Measurements from ENCODE around the gene SGPP1. TPM values are rescaled to one million over a fixed set of nuclear protein-coding genes. Genes with fewer than 3 reads are reported as not detected.

The SGPP1 gene
- total and polyA plus RNA-seq, 2 donors (not counting 1 experiment from before 2014, with no cell fraction given): 13.8 to 46.4 TPM

GRCh38 chr14:63672417-63673180, 55.3 kb downstream of the SGPP1 start:
- Mint-ChIP-seq H3K4me3 (no peak overlapping the region), H3K9me3 (ENCODE audit: insufficient read depth) (no peaks in the 10 kb centered on the region), H3K4me1 (no peaks in the 10 kb centered on the region), H3K27me3 (no peaks in the 10 kb centered on the region), H3K27ac (no peak overlapping the region)
- Histone ChIP-seq H3K4me3 (ENCODE audit: control extremely low read depth in 1 of 5, extremely low read depth in 1 of 5, insufficient read depth in 1 of 5, low read depth in 2 of 5, low read length in 4 of 5) (no peak overlapping the region), H4K20me1 (ENCODE audit: control insufficient read depth, insufficient read depth, low read length, poor library complexity, severe bottlenecking) (no peaks in the 10 kb centered on the region), H3K4me1 (ENCODE audit: control insufficient read depth in 2 of 2, insufficient read depth in 2 of 2, low read length in 2 of 2) (no peaks in the 10 kb centered on the region), H3K36me3 (replicated peaks in 1 of 2; ENCODE audit: control extremely low read depth in 1 of 2, control insufficient read depth in 1 of 2, extremely low read depth in 1 of 2, insufficient read depth in 2 of 2, low read length in 1 of 2) (peaks cover 0 to 10% of the 10 kb centered on the region in 2 experiments), H3K9me3 (ENCODE audit: control extremely low read depth in 1 of 3, control insufficient read depth in 2 of 3, insufficient read depth in 1 of 3, low read length in 2 of 3) (no peaks in the 10 kb centered on the region), H3K9ac (ENCODE audit: low read length) (no peak overlapping the region), H3K79me2 (ENCODE audit: control insufficient read depth, insufficient read depth, low read length) (no peaks in the 10 kb centered on the region), H2AFZ (ENCODE audit: insufficient read depth, low read depth, low read length, poor library complexity, severe bottlenecking) (no peak overlapping the region), H3K4me2 (replicated peaks; ENCODE audit: low read depth, low read length, poor library complexity, severe bottlenecking) (no peak overlapping the region), H3K27me3 (replicated peaks in 1 of 4; ENCODE audit: control extremely low read depth in 1 of 4, control insufficient read depth in 3 of 4, insufficient read depth in 4 of 4, low read length in 3 of 4) (no peaks in the 10 kb centered on the region), H3K27ac (ENCODE audit: low read length in 2 of 2) (no peak overlapping the region)
- DNase-seq (no peak), ATAC-seq (ENCODE audit: low read depth) (no peak)
- 84% methylated on average over 4 of the region's 7 CpGs for WGBS (ENCODE audit: insufficient coverage)
- CTCF ChIA-PET: no interaction called here
- TF ChIP-seq, protein P1, sequence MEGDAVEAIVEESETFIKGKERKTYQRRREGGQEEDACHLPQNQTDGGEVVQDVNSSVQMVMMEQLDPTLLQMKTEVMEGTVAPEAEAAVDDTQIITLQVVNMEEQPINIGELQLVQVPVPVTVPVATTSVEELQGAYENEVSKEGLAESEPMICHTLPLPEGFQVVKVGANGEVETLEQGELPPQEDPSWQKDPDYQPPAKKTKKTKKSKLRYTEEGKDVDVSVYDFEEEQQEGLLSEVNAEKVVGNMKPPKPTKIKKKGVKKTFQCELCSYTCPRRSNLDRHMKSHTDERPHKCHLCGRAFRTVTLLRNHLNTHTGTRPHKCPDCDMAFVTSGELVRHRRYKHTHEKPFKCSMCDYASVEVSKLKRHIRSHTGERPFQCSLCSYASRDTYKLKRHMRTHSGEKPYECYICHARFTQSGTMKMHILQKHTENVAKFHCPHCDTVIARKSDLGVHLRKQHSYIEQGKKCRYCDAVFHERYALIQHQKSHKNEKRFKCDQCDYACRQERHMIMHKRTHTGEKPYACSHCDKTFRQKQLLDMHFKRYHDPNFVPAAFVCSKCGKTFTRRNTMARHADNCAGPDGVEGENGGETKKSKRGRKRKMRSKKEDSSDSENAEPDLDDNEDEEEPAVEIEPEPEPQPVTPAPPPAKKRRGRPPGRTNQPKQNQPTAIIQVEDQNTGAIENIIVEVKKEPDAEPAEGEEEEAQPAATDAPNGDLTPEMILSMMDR (IDR thresholded peaks at IDR 0.05): no peak
- no peak for TF ChIP-seq EZH2 (IDR thresholded peaks at IDR 0.05; ENCODE audit: borderline replicate concordance, insufficient read depth, low read depth, low read length, poor library complexity, severe bottlenecking)
- POLR2A ChIA-PET: no interaction called here
- intact Hi-C loops (cut with micrococcal nuclease): no loop called here

DNA sequence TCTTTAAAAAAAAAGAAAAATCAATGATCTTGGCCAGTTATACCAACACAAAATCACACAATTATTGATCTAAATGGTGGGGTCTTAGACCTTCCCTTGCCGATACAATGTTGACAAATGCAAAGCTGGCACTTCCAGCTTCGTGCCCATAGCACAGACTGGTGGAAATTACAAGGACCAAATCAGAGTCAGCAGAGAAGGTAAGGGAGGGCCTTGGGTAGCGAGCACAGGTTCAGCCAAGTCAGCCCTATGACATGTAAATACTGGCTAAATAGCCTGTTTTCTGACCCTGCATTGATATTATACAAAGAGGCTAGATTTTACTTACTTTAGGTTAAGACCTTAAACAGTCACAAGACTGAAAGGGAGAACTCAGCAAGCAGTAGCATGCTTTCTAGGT, 55.9 kb downstream of the SGPP1 start:
- no peaks in the 10 kb centered on the region for H3K9me3 ChIP-seq (ENCODE audit: control extremely low read depth in 1 of 3, control insufficient read depth in 2 of 3, insufficient read depth in 1 of 3, low read length in 2 of 3)
- Mint-ChIP-seq H3K4me3 (no peak overlapping the region), H3K27me3 (no peaks in the 10 kb centered on the region), H3K9me3 (ENCODE audit: insufficient read depth) (no peaks in the 10 kb centered on the region), H3K4me1 (no peaks in the 10 kb centered on the region), H3K27ac (no peak overlapping the region)
- peaks cover 0 to 5% of the 10 kb centered on the region in 2 experiments for H3K36me3 ChIP-seq (replicated peaks in 1 of 2; ENCODE audit: control extremely low read depth in 1 of 2, control insufficient read depth in 1 of 2, extremely low read depth in 1 of 2, insufficient read depth in 2 of 2, low read length in 1 of 2)
- no peak overlapping the region for H3K4me3 ChIP-seq (ENCODE audit: control extremely low read depth in 1 of 5, extremely low read depth in 1 of 5, insufficient read depth in 1 of 5, low read depth in 2 of 5, low read length in 4 of 5)
- POLR2A ChIA-PET: no interaction called here
- WGBS (ENCODE audit: insufficient coverage): 100% methylated on average over 2 of the region's 3 CpGs
- no peaks in the 10 kb centered on the region for H3K27me3 ChIP-seq (replicated peaks in 1 of 4; ENCODE audit: control extremely low read depth in 1 of 4, control insufficient read depth in 3 of 4, insufficient read depth in 4 of 4, low read length in 3 of 4)
- DNase-seq (no peak), ATAC-seq (ENCODE audit: low read depth) (no peak)
- H3K4me1 ChIP-seq (ENCODE audit: control insufficient read depth in 2 of 2, insufficient read depth in 2 of 2, low read length in 2 of 2): no peaks in the 10 kb centered on the region
- CTCF ChIA-PET: interaction anchor here (0.6 kb wide), 1 partner anchor 36 kb away, joined by 4 read pairs; no protein-coding TSS in a partner anchor
- H4K20me1 ChIP-seq (ENCODE audit: control insufficient read depth, insufficient read depth, low read length, poor library complexity, severe bottlenecking): no peaks in the 10 kb centered on the region
- no peak for TF ChIP-seq EZH2 (IDR thresholded peaks at IDR 0.05; ENCODE audit: borderline replicate concordance, insufficient read depth, low read depth, low read length, poor library complexity, severe bottlenecking)
- TF ChIP-seq, protein P1 (IDR thresholded peaks at IDR 0.05): no peak
- no peak overlapping the region for H3K27ac ChIP-seq (ENCODE audit: low read length in 2 of 2)
- no peaks in the 10 kb centered on the region for H3K79me2 ChIP-seq (ENCODE audit: control insufficient read depth, insufficient read depth, low read length)
- H3K9ac ChIP-seq (ENCODE audit: low read length): no peak overlapping the region
- H2AFZ ChIP-seq (ENCODE audit: insufficient read depth, low read depth, low read length, poor library complexity, severe bottlenecking): no peak overlapping the region
- no peak overlapping the region for H3K4me2 ChIP-seq (replicated peaks; ENCODE audit: low read depth, low read length, poor library complexity, severe bottlenecking)
- intact Hi-C loops (cut with micrococcal nuclease): no loop called here

Data from B cell (primary cell).